BLaER1 treated with 17β-estradiol and CSF1 and Interleukin-3, amounts not matched to agents 10 nM and 100 nM (cell line): ENCODE measurements around the gene CD79B.

Experiments used
- H3K27ac ChIP-seq, 11 experiments: shearing (Covaris generic); formaldehyde crosslinking; 2 replicates each; pipeline ENCODE4 v1.8.1; 2022
- H3K27me3 ChIP-seq, 11 experiments: shearing (Covaris generic); formaldehyde crosslinking; 2 replicates each; pipeline ENCODE4 v1.8.1; 2022
- H3K36me3 ChIP-seq, 11 experiments: shearing (Covaris generic); formaldehyde crosslinking; 2 replicates each; pipeline ENCODE4 v1.8.1; 2022
- H3K4me1 ChIP-seq, 10 experiments: shearing (Covaris generic); formaldehyde crosslinking; 2 replicates each; pipeline ENCODE4 v1.8.1; 2022
- H3K4me2 ChIP-seq, 11 experiments: shearing (Covaris generic); formaldehyde crosslinking; 2 replicates each; pipeline ENCODE4 v1.8.1; 2022
- H3K4me3 ChIP-seq, 10 experiments: shearing (Covaris generic); formaldehyde crosslinking; 2 replicates each; pipeline ENCODE4 v1.8.1; 2022
- H3K9ac ChIP-seq, 11 experiments: shearing (Covaris generic); formaldehyde crosslinking; 2 replicates each; pipeline ENCODE4 v1.8.1; 2022
- H3K9me3 ChIP-seq, 11 experiments: shearing (Covaris generic); formaldehyde crosslinking; replicated peaks in 1 of 11; 2 replicates each; pipeline ENCODE4 v1.8.1; 2022
- H4K20me1 ChIP-seq, 11 experiments: shearing (Covaris generic); formaldehyde crosslinking; 2 replicates each; pipeline ENCODE4 v1.8.1; 2022
- Cebpa-rat ChIP-seq, 11 experiments: shearing (Covaris generic); IDR thresholded peaks; 2 replicates each; pipeline ENCODE4 v1.8.1; 2022

Gene CD79B

DNA sequence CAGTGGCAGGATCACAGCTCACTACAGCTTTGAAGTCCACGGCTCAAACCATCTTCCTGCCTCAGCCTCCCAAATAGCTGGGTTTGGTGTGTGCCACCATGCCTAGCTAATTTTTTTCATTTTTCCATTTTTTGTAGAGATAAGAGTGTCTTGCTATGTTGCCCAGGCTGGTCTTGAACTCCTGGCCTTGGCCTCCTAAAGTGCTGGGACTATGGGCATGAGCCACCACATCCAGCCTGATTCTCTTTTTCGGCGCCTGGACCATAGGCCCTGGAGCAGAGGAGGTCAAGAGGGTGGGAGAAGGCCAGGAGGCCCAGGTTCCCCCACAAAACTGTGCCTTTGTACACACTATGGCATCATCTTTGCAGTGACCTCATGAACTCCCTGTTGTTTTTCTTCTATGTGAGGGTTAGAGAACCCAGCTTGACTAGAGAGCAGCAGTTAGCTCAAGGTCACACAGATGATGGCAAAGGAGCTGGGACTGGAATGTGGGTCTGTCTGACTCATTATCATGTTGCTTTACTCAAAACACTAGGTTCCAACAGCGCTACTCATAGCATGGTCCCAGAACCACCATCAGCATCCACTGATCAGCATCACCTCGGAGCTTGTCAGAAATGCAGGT, 24.3 kb upstream of the CD79B start:
- no peak overlapping the region for H3K27ac ChIP-seq
- TF ChIP-seq Cebpa-rat (IDR thresholded peaks at IDR 0.05) = no peak
- H3K4me1 ChIP-seq = peaks cover 17 to 73% (median 57%) of the 10 kb centered on the region in 10 experiments
- no peak overlapping the region for H3K4me3 ChIP-seq
- no peaks in the 10 kb centered on the region for H3K9me3 ChIP-seq
- H3K27me3 ChIP-seq = no peaks in the 10 kb centered on the region
- H3K4me2 ChIP-seq = no peak overlapping the region
- no peaks in the 10 kb centered on the region for H3K36me3 ChIP-seq
- no peak overlapping the region for H3K9ac ChIP-seq
- no peaks in the 10 kb centered on the region for H4K20me1 ChIP-seq

DNA sequence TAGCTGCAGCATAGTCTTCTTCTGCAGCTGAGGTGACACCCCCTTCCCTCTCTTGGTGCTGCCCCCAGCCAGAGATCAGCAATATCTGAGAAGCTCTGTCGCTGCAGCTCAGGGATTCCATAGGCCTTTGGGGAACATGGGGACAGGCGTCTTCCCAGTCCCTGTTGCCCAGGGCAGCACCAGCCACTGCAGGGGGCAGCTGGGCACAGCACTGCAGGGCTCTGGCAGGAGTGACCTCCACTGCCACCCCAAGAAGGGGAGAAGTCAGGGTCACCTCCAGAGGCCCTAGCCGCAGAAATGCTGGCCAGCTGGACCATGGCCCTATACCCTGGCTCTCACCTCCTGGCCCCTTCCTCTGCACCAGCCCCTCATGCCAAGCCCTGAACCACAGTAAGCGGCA, 23.7 kb upstream of the CD79B start:
- no peak overlapping the region for H3K4me3 ChIP-seq
- H3K4me1 ChIP-seq = peaks cover 17 to 73% (median 57%) of the 10 kb centered on the region in 10 experiments
- no peaks in the 10 kb centered on the region for H4K20me1 ChIP-seq
- H3K9ac ChIP-seq = no peak overlapping the region
- no peaks in the 10 kb centered on the region for H3K9me3 ChIP-seq
- H3K27ac ChIP-seq = no peak overlapping the region
- no peaks in the 10 kb centered on the region for H3K36me3 ChIP-seq
- H3K4me2 ChIP-seq = no peak overlapping the region
- no peaks in the 10 kb centered on the region for H3K27me3 ChIP-seq
- TF ChIP-seq Cebpa-rat (IDR thresholded peaks at IDR 0.05) = no peak

DNA sequence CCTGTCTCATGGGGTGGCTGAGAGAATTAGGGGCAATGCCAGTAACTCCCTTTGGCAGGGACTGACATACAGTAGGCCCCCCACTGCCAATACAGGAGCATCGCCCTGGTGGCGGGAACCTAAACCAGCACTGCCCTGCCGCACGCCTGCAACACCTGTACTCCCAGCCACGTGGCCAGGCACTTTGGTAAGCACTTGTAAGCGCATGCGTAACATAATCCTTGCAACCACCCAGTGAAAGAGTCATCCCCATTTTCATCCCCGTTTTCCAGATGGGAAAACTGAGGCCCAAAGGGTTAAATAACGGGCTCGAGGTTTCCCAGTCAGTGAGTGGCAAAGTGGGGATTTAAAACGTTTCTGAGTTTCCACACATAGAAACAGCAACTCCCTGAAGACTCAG, 23.1 kb upstream of the CD79B start:
- H3K27ac ChIP-seq = no peak overlapping the region
- H3K9ac ChIP-seq = no peak overlapping the region
- H3K36me3 ChIP-seq = no peaks in the 10 kb centered on the region
- H4K20me1 ChIP-seq = no peaks in the 10 kb centered on the region
- TF ChIP-seq Cebpa-rat (IDR thresholded peaks at IDR 0.05) = no peak
- H3K4me3 ChIP-seq = no peak overlapping the region
- peak overlapping the region in 4 of 11 experiments; percentile 88 to 100 (median 93); a peak in 6 of 22 replicates for H3K4me2 ChIP-seq
- peaks cover 11 to 73% (median 57%) of the 10 kb centered on the region in 10 experiments for H3K4me1 ChIP-seq
- H3K9me3 ChIP-seq = no peaks in the 10 kb centered on the region
- no peaks in the 10 kb centered on the region for H3K27me3 ChIP-seq

DNA sequence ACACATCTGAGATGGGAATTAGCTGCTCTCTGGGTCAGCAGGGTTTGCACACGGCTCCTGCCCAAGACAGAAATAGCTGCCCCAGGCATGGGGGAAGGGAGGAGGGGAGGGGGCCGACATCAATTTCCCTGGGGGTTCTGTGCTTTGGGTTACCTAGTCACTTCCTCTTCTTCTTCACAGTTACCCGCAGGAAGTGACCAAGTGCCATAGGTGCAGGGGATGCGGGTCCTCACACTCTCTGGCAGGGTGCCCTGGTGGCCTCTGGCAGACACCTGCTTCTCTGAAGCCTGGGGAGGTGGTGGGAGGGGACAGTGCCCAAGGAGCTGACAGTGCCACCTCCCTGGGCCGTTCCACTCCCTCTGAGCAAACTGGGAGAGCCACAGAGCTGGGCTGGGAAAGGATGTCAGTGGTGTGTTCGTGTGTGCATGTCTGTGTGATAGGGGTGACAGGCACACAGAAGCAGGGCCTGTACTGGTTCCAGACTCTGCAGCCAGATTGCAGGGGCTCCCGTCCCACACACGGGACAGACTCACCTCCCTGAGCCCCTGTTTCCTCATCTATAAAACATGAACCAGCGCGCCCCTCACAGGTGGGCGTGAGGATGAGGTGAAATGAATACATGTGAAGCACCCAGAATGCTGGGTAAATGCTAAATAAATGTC, 22.4 kb upstream of the CD79B start:
- peak overlapping the region in 7 of 11 experiments; percentile 5 to 58 (median 23); a peak in 9 of 22 replicates for H3K27ac ChIP-seq
- no peaks in the 10 kb centered on the region for H3K36me3 ChIP-seq
- no peaks in the 10 kb centered on the region for H4K20me1 ChIP-seq
- peaks cover 9 to 73% (median 57%) of the 10 kb centered on the region in 10 experiments for H3K4me1 ChIP-seq
- no peaks in the 10 kb centered on the region for H3K27me3 ChIP-seq
- peak overlapping the region in 1 of 10 experiments; percentile 5; a peak in 2 of 20 replicates for H3K4me3 ChIP-seq
- no peak for TF ChIP-seq Cebpa-rat (IDR thresholded peaks at IDR 0.05)
- H3K9ac ChIP-seq = peak overlapping the region in 5 of 11 experiments; percentile 5 to 64 (median 46); a peak in 7 of 22 replicates
- peak overlapping the region; percentile 35 to 100 (median 75); a peak in 21 of 22 replicates for H3K4me2 ChIP-seq
- H3K9me3 ChIP-seq = no peaks in the 10 kb centered on the region

DNA sequence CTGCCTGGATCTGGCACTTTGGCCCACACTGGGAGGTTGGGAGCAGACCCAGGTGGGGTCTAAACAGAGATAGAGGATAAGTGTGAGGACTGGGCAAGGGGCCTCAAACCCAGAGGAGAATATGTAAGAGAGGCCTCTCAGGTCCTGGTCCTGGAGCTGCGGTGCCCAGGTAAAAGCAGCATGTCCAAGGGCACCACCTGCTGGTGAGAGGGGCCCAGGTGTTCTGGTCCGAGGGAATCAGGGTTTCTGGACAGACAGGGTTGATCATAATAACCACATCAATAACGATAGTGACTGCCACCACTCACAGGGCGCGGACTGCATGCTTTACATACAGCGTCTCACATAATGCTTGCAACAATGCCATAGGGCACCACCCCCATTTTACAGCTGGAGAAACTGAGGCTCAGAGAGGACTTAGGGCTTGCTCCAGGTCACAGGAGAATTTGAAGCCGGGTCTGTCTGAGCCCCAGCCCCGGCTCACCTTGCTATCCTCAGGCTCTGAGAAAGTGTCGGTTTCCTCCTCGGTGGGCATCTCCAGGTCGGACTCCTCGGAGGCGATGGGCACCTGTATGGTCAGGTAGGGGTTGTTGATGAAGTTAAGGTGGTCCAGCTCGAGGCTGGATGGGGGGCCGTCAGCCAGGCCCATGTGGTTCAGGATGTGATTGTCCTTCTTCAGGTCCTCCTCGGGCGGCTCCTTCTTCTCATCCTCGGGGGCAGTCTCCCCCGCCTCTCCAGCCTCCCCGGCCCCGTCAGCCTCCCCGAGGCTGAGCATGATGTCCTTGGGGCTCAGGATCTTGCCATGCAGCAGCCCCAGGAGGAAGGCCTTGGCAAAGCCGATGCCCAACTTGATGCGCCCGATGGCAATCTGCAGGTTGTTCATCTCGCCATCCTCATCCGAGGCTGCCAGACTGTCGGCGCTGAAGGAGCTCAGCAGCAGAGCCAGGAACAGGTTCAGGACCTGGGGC, 19.1 kb upstream of the CD79B start:
- H3K4me2 ChIP-seq = peak overlapping the region in 8 of 11 experiments; percentile 65 to 100 (median 88); a peak in 12 of 22 replicates
- H3K4me1 ChIP-seq = peaks cover 14 to 100% (median 89%) of the 10 kb centered on the region in 10 experiments
- H3K9me3 ChIP-seq = no peaks in the 10 kb centered on the region
- no peaks in the 10 kb centered on the region for H3K27me3 ChIP-seq
- peak overlapping the region in 1 of 11 experiments; percentile 21; a peak in 2 of 22 replicates for H3K27ac ChIP-seq
- no peak for TF ChIP-seq Cebpa-rat (IDR thresholded peaks at IDR 0.05)
- H3K36me3 ChIP-seq = no peaks in the 10 kb centered on the region
- H3K9ac ChIP-seq = peak overlapping the region in 3 of 11 experiments; percentile 19 to 50 (median 46); a peak in 3 of 22 replicates
- H3K4me3 ChIP-seq = no peak overlapping the region
- H4K20me1 ChIP-seq = no peaks in the 10 kb centered on the region

DNA sequence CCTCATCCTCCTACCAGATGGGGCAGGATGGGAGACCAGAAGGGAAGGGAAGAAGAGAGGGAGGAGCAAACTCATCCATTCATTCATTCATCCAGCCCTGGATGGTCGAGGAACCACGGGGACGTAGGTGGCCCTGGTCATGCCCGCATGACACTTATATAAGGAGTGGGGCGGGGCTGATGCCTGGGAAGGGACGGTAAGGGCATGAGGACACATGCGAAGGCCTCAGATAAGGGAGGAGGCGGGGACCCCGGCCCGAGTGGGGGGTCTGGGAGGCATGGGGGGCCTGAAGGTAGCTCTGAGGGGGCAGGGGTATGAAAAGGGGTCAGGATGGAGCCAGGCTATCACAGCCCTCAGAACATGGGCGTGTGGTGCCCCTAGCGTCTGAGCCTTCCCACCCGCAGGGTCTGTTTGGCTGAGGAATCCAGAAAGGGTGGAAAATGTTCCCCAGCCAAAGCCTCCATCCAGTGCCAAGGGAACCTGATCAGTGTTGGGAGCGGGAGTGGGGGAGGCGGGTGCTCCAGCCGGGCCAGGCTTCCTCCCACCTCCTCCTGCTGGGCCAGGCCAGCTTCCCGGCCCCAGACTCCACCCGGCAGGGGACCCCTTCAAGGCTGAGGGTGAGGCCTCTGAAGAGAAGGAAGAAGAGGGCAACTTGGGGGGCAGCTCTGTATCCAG, 17.6 kb upstream of the CD79B start:
- H3K27me3 ChIP-seq = no peaks in the 10 kb centered on the region
- H3K9me3 ChIP-seq = no peaks in the 10 kb centered on the region
- H3K9ac ChIP-seq = peak overlapping the region in 3 of 11 experiments; percentile 18 to 46 (median 37); a peak in 6 of 22 replicates
- no peaks in the 10 kb centered on the region for H3K36me3 ChIP-seq
- H3K4me2 ChIP-seq = peak overlapping the region; percentile 21 to 100 (median 67); a peak in 20 of 22 replicates
- H4K20me1 ChIP-seq = no peaks in the 10 kb centered on the region
- H3K4me1 ChIP-seq = peaks cover 20 to 100% (median 98%) of the 10 kb centered on the region in 10 experiments
- H3K27ac ChIP-seq = no peak overlapping the region
- no peak overlapping the region for H3K4me3 ChIP-seq
- no peak for TF ChIP-seq Cebpa-rat (IDR thresholded peaks at IDR 0.05)

DNA sequence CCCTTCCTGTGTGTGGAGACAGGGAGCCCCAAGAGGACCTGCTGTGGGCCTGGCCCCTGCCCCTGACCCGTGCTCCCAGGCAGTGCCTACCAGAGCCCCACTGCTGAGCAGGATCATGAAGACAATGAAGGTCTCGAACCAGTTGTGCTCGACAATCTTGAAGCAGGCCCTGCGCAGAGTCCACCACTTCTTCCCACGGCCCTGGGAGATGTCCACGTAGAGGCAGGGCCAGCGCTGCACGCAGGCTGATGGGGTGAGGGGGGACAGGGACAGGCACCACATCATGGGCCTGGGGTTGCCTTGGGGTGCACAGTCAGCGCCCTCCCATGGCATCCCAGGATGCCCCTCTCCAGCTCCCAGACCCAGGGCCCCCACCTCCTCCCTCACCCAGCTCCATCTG, 16.4 kb upstream of the CD79B start:
- Histone ChIP-seq H3K36me3 (no peaks in the 10 kb centered on the region), H3K9ac (peak overlapping the region in 1 of 11 experiments; percentile 4; a peak in 1 of 22 replicates), H3K4me2 (peak overlapping the region in 8 of 11 experiments; percentile 0 to 100 (median 85); a peak in 13 of 22 replicates), H3K4me1 (peaks cover 11 to 94% (median 88%) of the 10 kb centered on the region in 10 experiments), H3K27ac (no peak overlapping the region), H4K20me1 (no peaks in the 10 kb centered on the region), H3K9me3 (no peaks in the 10 kb centered on the region), H3K27me3 (no peaks in the 10 kb centered on the region), H3K4me3 (no peak overlapping the region)
- no peak for TF ChIP-seq Cebpa-rat (IDR thresholded peaks at IDR 0.05)

DNA sequence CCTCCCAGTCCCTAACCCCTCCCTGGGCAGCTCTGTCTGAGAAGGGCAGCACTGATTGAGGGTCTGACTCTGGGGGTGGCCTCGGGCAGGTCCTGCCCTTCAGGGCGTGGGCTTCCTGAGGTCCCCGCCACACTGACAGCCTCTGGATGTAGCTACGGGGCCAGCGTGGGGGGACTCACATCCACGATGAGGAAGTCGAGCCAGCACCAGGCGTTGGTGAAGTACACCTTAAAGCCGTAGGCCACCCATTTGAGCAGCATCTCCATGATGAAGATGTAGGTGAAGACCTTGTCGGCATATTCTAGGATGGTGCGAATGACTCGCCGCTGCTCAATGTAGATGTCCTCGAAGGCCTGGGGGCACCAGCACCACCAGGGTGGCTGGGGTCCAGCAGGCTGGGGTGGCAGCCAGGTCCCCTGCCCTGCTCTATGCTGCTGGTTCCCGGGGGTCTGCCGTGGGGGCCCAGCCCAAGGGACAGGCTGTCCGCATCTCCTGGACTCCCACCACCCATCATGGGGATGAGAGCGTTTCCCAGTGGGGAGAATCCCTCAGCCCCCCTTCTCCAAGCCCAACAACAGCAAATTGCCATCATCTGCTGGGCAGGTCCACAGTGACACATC, 15.7 kb upstream of the CD79B start:
- Histone ChIP-seq H3K27me3 (no peaks in the 10 kb centered on the region), H3K4me2 (peak overlapping the region in 8 of 11 experiments; percentile 0 to 100 (median 85); a peak in 11 of 22 replicates), H3K27ac (no peak overlapping the region; a peak in 1 of 22 replicates), H3K4me3 (no peak overlapping the region), H3K9me3 (no peaks in the 10 kb centered on the region), H3K9ac (peak overlapping the region in 1 of 11 experiments; percentile 44; a peak in 2 of 22 replicates), H4K20me1 (no peaks in the 10 kb centered on the region), H3K4me1 (peaks cover 11 to 87% (median 81%) of the 10 kb centered on the region in 10 experiments), H3K36me3 (no peaks in the 10 kb centered on the region)
- TF ChIP-seq Cebpa-rat (IDR thresholded peaks at IDR 0.05) = no peak
